HG02938 (cell line): Measurements from ENCODE around the gene FUT3.

Source experiments
- ATAC-seq: cut with Tn5 transposase; IDR thresholded peaks from one replicate; pipeline ENCODE4 v1.9.1; 2021; ENCODE audit warnings: mild to moderate bottlenecking, moderate library complexity; ENCODE audit not compliant: unreplicated experiment

The FUT3 gene

GRCh38 chr19:5803752-5804515, 47.3 kb downstream of the FUT3 start:
- ATAC-seq: no peak

GRCh38 chr19:5803441-5803751, 47.9 kb downstream of the FUT3 start:
- no peak for ATAC-seq

- ATAC-seq: no peak
Observed at GRCh38 chr19:5801796-5802619, 49.2 kb downstream of the FUT3 start.

- no peak for ATAC-seq
Observed at GRCh38 chr19:5800361-5801270, 50.6 kb downstream of the FUT3 start.

- ATAC-seq: no peak
Observed at GRCh38 chr19:5799247-5800241, 51.7 kb downstream of the FUT3 start.

GRCh38 chr19:5798244-5798643, 53.0 kb downstream of the FUT3 start:
- no peak for ATAC-seq

GRCh38 chr19:5795382-5795919, 55.8 kb downstream of the FUT3 start:
- no peak for ATAC-seq

GRCh38 chr19:5793188-5793587, 58.1 kb downstream of the FUT3 start:
- ATAC-seq: no peak
